Measurements from ENCODE around the gene HDAC4. TPM values are rescaled to one million over a fixed set of nuclear protein-coding genes. Genes with fewer than 3 reads are reported as not detected.
A peak's percentile ranks its signal among the peaks of the same experiment; 100 is the strongest.

Gene HDAC4
- total and polyA plus RNA-seq, 9 of the 15 experiments (the other 6 are each of a cell fraction or from before 2014, with no cell fraction given), result 0.11 to 20.2 (median 4.0) TPM

DNA sequence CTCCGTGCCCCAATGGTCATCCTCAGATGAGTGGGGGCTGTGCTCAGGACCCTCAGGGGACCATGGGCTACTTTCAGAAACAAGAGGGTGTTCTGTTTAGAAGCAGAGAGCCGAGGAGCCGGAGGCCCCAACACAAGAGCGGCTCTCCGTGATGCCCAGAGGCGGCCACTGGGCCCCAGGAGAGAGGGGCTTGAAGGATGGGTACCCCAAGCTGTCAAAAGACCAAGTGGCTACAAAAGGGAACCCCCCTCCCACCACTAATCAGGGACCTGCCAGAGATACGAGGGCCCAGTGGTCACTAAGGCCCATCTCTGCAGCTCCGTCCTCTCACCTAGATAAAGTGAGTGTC is 93.6 kb downstream of the HDAC4 start:
- Histone ChIP-seq H3K27ac (ENCODE audit: extremely low read depth, low read depth, low read length) (no peak overlapping the region), H2AFZ (ENCODE audit: low read depth, low read length) (no peak overlapping the region), H3K4me3 (no peak overlapping the region), H3K9me3 (replicated peaks; ENCODE audit: control insufficient read depth, insufficient read depth, low read depth, low read length) (no peaks in the 10 kb centered on the region), H4K20me1 (replicated peaks; ENCODE audit: control insufficient read depth, insufficient read depth, low read length) (no peaks in the 10 kb centered on the region; the same call in 1 of the 2 replicates), H3K4me2 (ENCODE audit: insufficient read depth, low read length) (no peak overlapping the region), H3K9me1 (ENCODE audit: control insufficient read depth, insufficient read depth, low read length) (no peaks in the 10 kb centered on the region), H3K27me3 (ENCODE audit: control insufficient read depth in 2 of 2, insufficient read depth in 2 of 2, low read length in 2 of 2) (no peaks in the 10 kb centered on the region), H3K79me2 (ENCODE audit: control insufficient read depth, insufficient read depth, low read length) (peaks cover 23% of the 10 kb centered on the region; the same call in 2 of the 3 replicates), H3K9ac (ENCODE audit: insufficient read depth in 1 of 2, low read depth in 2 of 2, low read length in 2 of 2) (peak overlapping the region in 1 of 2 experiments; percentile 26; a peak in 1 of 4 replicates), H3K36me3 (ENCODE audit: control insufficient read depth, insufficient read depth, low read length) (no peaks in the 10 kb centered on the region), H3K4me1 (replicated peaks in 1 of 2; ENCODE audit: control insufficient read depth in 2 of 2, insufficient read depth in 2 of 2, low read length in 2 of 2) (peaks cover 2 to 64% of the 10 kb centered on the region in 2 experiments; a peak in 4 of 5 replicates)
- TF ChIP-seq SUPT5H (IDR thresholded peaks at IDR 0.05) (no peak), SMARCA4 (IDR thresholded peaks at IDR 0.05) (no peak), CHD4 (IDR thresholded peaks at IDR 0.05; ENCODE audit: insufficient read depth, insufficient replicate concordance, low read depth, low read length, poor library complexity, severe bottlenecking) (no peak), ZNF586 (CRISPR knock-in tag; conservative IDR thresholded peaks at IDR 0.05) (no peak), RFX7 (CRISPR knock-in tag; IDR thresholded peaks at IDR 0.05) (no peak), SMARCB1 (IDR thresholded peaks at IDR 0.05; ENCODE audit: insufficient read length, low read depth) (no peak)
- TF ChIP-seq, protein P1, sequence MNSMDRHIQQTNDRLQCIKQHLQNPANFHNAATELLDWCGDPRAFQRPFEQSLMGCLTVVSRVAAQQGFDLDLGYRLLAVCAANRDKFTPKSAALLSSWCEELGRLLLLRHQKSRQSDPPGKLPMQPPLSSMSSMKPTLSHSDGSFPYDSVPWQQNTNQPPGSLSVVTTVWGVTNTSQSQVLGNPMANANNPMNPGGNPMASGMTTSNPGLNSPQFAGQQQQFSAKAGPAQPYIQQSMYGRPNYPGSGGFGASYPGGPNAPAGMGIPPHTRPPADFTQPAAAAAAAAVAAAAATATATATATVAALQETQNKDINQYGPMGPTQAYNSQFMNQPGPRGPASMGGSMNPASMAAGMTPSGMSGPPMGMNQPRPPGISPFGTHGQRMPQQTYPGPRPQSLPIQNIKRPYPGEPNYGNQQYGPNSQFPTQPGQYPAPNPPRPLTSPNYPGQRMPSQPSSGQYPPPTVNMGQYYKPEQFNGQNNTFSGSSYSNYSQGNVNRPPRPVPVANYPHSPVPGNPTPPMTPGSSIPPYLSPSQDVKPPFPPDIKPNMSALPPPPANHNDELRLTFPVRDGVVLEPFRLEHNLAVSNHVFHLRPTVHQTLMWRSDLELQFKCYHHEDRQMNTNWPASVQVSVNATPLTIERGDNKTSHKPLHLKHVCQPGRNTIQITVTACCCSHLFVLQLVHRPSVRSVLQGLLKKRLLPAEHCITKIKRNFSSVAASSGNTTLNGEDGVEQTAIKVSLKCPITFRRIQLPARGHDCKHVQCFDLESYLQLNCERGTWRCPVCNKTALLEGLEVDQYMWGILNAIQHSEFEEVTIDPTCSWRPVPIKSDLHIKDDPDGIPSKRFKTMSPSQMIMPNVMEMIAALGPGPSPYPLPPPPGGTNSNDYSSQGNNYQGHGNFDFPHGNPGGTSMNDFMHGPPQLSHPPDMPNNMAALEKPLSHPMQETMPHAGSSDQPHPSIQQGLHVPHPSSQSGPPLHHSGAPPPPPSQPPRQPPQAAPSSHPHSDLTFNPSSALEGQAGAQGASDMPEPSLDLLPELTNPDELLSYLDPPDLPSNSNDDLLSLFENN (IDR thresholded peaks at IDR 0.05; ENCODE audit: low read depth in 2 of 2, low read length in 2 of 2), result no peak
- TF ChIP-seq, protein P2, sequence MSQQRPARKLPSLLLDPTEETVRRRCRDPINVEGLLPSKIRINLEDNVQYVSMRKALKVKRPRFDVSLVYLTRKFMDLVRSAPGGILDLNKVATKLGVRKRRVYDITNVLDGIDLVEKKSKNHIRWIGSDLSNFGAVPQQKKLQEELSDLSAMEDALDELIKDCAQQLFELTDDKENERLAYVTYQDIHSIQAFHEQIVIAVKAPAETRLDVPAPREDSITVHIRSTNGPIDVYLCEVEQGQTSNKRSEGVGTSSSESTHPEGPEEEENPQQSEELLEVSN (IDR thresholded peaks at IDR 0.05; ENCODE audit: borderline replicate concordance in 1 of 2, extremely low read depth in 1 of 2, insufficient read depth in 1 of 2, insufficient read length in 1 of 2, low read depth in 1 of 2, low read length in 1 of 2, poor library complexity in 1 of 2, severe bottlenecking in 1 of 2), result no peak
- TF ChIP-seq, protein P3, sequence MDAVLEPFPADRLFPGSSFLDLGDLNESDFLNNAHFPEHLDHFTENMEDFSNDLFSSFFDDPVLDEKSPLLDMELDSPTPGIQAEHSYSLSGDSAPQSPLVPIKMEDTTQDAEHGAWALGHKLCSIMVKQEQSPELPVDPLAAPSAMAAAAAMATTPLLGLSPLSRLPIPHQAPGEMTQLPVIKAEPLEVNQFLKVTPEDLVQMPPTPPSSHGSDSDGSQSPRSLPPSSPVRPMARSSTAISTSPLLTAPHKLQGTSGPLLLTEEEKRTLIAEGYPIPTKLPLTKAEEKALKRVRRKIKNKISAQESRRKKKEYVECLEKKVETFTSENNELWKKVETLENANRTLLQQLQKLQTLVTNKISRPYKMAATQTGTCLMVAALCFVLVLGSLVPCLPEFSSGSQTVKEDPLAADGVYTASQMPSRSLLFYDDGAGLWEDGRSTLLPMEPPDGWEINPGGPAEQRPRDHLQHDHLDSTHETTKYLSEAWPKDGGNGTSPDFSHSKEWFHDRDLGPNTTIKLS (IDR thresholded peaks at IDR 0.05; ENCODE audit: borderline replicate concordance, low read depth), result no peak
- TF ChIP-seq, protein P4, sequence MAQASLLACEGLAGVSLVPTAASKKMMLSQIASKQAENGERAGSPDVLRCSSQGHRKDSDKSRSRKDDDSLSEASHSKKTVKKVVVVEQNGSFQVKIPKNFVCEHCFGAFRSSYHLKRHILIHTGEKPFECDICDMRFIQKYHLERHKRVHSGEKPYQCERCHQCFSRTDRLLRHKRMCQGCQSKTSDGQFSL (CRISPR knock-in tag; IDR thresholded peaks at IDR 0.05), result no peak
- TF ChIP-seq, protein P4 (tag; IDR thresholded peaks at IDR 0.05), result no peak
- ChIA-PET POLR2A (no interaction called here), CTCF (ENCODE audit: low intra/inter-chr PET ratio) (no interaction called here)
- ATAC-seq (no peak), DNase-seq (ENCODE audit: extremely low read depth in 1 of 4, low spot score in 3 of 4) (no peak), FAIRE-seq (no peak)
- intact Hi-C loops (cut with micrococcal nuclease) (no loop called here), in situ Hi-C loops (cut with MboI) (no loop called here)
- 100% methylated on average over 2 of the region's 8 CpGs for WGBS (ENCODE audit: insufficient coverage, low coverage, missing lambda C conversion rate)
- no TSS peak for BruUV-seq (replicated peaks)
